GM12891 (cell line): ENCODE data around the gene TMC1.

Source experiments
- DNase-seq: peaks from one replicate; pipeline ENCODE4 v3.0.0; 2011; ENCODE audit warnings: low spot score; ENCODE audit not compliant: insufficient read length
- FAIRE-seq: peaks from 2 replicates; lab custom pipeline; 2011; peaks lifted over from hg19 to GRCh38; lab: Jason Lieb, UNC
- PAX5 ChIP-seq: IDR thresholded peaks from 2 replicates; pipeline ENCODE4 v1.6.1; 2011; ENCODE audit warnings: low read length, moderate library complexity, mild to moderate bottlenecking; ENCODE audit not compliant: insufficient read depth, severe bottlenecking
- POLR2A ChIP-seq: IDR thresholded peaks from 2 replicates; pipeline ENCODE4 v1.6.1; 2011; ENCODE audit warnings: low read depth, low read length, control low read depth
- POLR2AphosphoS5 ChIP-seq: IDR thresholded peaks from 2 replicates; pipeline ENCODE4 v1.6.1; 2011; ENCODE audit warnings: low read depth, low read length, control low read depth
- POU2F2 ChIP-seq: IDR thresholded peaks from 2 replicates; pipeline ENCODE4 v1.6.1; 2011; ENCODE audit warnings: low read depth, mild to moderate bottlenecking, control low read depth, low read length, moderate library complexity
- SPI1 ChIP-seq: IDR thresholded peaks from 2 replicates; pipeline ENCODE4 v1.6.1; 2011; ENCODE audit warnings: low read depth, low read length, control low read depth
- TAF1 ChIP-seq: IDR thresholded peaks from 2 replicates; pipeline ENCODE4 v1.6.1; 2011; ENCODE audit warnings: low read depth, low read length, control low read depth

Gene TMC1

DNA sequence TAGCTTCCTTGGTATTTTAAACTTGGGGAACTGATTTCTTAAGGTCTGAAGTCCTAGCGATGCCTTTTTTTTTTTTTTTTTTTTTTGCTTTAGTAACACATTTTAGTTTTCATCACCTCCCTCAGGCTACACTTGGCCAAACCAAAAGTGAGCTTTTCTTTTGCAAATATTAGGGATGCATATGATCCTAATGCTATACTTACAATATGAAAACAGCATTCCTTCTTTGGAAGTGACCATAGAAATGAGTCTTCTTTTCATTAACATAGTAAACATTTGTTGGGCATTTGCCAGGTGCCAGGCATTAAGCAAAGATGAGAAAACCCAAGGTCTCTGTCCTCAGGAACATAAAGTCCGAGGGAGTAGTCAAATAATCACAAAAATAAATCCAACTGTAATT lies 241.6 kb downstream of the TMC1 start:
- TF ChIP-seq POLR2A, result no peak
- TF ChIP-seq POLR2AphosphoS5, result no peak
- TF ChIP-seq TAF1, result no peak
- TF ChIP-seq PAX5, result no peak
- TF ChIP-seq POU2F2, result no peak
- no peak for TF ChIP-seq SPI1
- FAIRE-seq (no peak), DNase-seq (no peak)

DNA sequence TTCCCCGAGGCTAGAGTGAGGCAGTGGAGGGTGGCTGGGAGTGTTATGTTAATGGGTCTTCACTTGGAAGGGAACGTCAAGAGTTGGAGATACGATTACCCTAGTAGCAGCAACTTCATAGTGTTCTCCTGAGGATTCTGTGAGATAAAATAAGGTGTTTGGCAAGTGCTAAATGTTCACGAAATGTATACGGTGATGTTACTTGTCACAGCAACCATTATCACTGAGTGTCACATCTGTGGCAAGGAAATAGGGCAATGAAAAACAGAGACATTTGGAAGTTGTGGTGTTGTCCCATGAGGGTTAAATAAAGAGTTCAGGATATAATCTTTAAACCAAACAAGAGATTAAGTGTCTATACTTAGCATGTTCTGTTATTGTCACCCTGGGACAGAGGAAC lies 248.1 kb downstream of the TMC1 start:
- FAIRE-seq, result no peak
- DNase-seq, result no peak
- TF ChIP-seq SPI1, result no peak
- TF ChIP-seq PAX5, result no peak
- no peak for TF ChIP-seq TAF1
- no peak for TF ChIP-seq POLR2AphosphoS5
- no peak for TF ChIP-seq POU2F2
- TF ChIP-seq POLR2A, result no peak

DNA sequence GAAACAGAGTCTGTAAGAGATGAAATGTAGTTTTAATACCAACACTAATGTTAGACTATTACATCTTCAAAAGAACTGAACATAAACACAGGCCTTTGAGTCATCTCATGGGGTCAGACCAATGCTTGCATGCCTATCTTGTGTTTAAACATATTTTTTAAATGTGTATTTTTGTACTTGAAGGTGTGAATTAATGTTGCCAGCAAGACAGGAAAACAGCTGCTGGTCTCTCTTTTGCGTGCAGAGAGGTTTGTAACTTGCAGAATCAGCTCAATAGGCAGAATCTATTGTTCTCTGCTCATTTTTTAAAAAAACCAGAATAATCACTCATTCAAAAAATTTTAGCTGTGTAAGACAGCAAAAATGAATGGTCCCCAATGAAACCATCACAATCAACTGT lies 251.3 kb downstream of the TMC1 start:
- DNase-seq (no peak), FAIRE-seq (no peak)
- TF ChIP-seq PAX5 (no peak), POLR2AphosphoS5 (no peak), POU2F2 (no peak), TAF1 (no peak), POLR2A (no peak), SPI1 (no peak)

DNA sequence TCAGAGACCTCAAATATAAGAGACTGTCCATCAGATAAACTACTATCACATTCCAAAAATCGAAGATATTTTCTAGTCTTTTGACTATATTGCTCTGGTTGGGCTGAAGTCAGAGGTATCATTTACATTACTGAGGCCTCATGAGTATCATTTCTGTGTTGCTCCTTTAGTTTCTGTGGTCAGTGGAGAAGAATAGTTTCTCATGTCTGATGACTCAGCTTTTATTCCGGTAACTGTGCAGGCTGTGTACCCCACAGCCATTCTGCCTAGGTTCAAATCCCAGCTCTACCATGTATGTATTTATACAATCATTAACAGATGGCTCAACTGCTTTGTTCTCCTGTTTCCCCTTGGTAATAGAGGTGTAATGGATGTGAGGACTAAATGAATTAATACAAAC lies 252.2 kb downstream of the TMC1 start:
- FAIRE-seq, result no peak
- no peak for TF ChIP-seq POLR2AphosphoS5
- no peak for TF ChIP-seq PAX5
- no peak for TF ChIP-seq TAF1
- TF ChIP-seq SPI1, result no peak
- no peak for TF ChIP-seq POLR2A
- TF ChIP-seq POU2F2, result no peak
- no peak for DNase-seq

DNA sequence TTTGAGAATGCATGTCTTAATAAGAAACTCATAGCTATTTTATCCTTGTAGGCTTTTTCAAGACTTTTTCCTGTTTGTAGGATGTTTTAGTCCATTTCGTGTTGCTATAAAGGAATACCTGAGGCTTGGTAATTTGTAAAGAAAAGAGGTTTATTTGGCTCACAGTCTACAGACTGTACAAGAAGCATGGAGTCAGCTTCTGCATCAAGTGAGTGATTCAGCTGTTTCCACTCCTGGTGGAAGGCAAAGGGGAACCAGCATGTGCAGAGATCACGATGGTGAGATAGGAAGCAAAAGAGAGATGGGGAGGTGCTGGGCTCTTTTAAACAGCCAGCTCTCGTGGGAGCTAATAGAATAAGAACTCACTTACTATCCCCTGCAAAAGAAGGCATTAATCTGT lies 254.2 kb downstream of the TMC1 start:
- no peak for TF ChIP-seq POU2F2
- TF ChIP-seq POLR2A, result no peak
- TF ChIP-seq POLR2AphosphoS5, result no peak
- no peak for TF ChIP-seq PAX5
- TF ChIP-seq TAF1, result no peak
- no peak for TF ChIP-seq SPI1
- FAIRE-seq (no peak), DNase-seq (no peak)

DNA sequence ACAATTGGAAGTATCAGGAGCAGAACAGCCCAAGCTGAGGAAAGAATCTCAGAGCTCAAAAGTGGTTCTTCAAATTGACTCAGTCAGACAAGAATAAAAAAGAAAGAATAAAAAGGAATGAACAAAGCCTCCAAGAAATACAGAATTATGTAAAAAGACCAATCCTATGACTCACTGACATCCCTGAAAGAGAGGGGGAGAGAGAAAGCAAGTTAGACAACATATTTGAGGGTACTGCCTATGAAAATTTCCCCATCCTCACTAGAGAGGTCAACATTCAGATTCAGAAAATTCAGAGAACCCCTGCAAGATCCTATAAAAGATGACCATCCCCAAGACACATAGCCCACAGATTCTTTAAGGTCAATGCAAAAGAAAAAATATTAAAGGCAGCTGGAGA lies 258.2 kb downstream of the TMC1 start:
- DNase-seq (no peak), FAIRE-seq (no peak)
- no peak for TF ChIP-seq SPI1
- TF ChIP-seq TAF1, result no peak
- TF ChIP-seq POLR2AphosphoS5, result no peak
- TF ChIP-seq POU2F2, result no peak
- TF ChIP-seq POLR2A, result no peak
- no peak for TF ChIP-seq PAX5

DNA sequence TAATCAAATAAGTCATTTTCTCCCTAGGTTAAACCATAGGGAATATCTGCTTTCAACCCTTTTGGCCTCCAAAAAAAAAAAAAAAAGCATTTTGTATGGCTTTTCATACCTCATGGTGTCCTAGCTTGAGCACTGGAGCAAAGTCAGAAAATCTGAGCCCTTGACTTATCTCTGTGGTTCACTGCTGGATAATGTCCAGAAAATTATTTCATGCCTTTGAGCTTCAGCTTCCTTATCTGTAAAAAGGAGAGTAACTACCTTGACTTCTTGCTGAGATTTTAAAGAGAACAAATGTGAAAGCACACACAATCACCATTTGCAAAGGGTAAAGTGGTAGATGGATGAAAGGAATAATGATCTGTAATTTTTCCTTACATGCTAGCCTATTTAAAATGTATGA lies 265.5 kb downstream of the TMC1 start:
- TF ChIP-seq POLR2A (no peak), PAX5 (no peak), TAF1 (no peak), SPI1 (no peak), POU2F2 (no peak), POLR2AphosphoS5 (no peak)
- FAIRE-seq, result no peak
- DNase-seq, result no peak

DNA sequence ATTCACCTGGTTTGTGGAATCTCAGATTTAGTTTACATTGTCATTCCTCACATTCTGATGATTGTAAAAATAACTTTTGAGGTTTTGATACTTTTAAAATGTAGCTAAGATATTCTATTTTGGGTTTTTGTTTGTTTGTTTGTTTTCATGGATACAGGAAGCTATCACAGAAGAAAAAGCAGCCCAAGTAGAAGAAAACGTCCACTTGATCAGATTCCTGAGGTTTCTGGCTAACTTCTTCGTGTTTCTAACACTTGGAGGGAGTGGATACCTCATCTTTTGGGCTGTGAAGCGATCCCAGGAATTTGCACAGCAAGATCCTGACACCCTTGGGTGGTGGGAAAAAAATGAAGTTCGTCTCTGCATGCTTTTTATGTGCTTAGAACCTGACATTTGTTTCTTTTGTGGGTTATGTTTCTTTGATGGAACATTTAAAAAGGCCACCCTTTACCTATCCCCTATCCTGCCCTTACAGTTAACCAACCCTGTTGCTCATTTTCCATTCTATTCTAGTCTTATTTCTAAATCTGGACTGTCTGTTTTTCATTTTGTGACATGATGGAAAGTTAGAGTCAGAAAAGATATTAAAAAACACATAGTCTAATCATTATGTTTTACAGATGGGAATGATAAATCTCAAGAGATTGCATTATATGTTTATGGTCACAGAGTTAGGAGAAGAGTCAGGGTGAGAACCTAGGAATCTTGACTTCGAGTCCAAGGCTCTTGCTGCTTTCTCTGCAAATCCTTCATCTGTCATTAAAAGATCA lies 267.7 kb downstream of the TMC1 start:
- no peak for TF ChIP-seq PAX5
- TF ChIP-seq POLR2AphosphoS5, result no peak
- no peak for TF ChIP-seq POU2F2
- no peak for TF ChIP-seq SPI1
- no peak for TF ChIP-seq POLR2A
- DNase-seq (no peak), FAIRE-seq (no peak)

DNA sequence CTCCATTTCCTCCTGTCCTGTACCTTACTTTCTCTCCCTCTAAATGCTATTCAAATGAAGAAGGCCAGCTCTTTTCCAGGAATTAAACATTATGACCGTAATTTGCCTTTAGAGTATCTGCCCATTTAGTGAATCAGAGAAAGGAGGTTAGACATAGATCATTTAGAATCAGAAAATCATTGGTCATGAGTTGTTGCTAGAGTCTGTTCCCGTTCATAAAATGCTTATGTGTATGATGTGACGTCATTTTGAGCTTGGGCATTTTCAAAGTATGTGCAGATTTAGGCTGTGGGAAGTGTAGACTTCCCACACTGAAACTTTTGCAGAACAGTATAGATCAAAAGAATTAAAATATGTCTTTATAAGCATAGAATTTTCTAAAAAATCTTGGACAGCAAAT lies 268.5 kb downstream of the TMC1 start:
- no peak for DNase-seq
- FAIRE-seq, result no peak
- TF ChIP-seq POLR2A (no peak), TAF1 (no peak), SPI1 (no peak), POLR2AphosphoS5 (no peak), POU2F2 (no peak), PAX5 (no peak)

DNA sequence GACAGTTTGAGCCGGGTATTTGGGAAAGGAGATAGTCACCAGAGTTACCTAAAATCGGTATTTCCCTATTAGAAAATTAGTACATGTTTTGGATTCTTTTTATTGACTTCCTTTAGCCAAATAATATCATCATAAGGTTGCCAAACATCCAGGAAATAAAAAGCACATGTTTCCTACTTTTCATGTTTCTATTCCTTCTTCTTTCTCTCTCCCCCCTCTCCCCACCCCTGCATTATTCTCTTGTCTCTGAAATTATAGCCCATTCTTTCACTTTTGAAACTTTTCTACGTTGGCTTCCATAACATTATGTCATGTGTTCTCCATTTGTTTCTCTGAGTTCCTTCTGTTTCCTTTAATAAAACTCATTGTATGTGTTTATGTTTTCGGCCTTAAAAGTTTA lies 269.6 kb downstream of the TMC1 start:
- FAIRE-seq (no peak), DNase-seq (no peak)
- TF ChIP-seq POU2F2 (no peak), POLR2A (no peak), POLR2AphosphoS5 (no peak), TAF1 (no peak), PAX5 (no peak), SPI1 (no peak)
